Measurements from ENCODE around the gene INSRR.

DNA sequence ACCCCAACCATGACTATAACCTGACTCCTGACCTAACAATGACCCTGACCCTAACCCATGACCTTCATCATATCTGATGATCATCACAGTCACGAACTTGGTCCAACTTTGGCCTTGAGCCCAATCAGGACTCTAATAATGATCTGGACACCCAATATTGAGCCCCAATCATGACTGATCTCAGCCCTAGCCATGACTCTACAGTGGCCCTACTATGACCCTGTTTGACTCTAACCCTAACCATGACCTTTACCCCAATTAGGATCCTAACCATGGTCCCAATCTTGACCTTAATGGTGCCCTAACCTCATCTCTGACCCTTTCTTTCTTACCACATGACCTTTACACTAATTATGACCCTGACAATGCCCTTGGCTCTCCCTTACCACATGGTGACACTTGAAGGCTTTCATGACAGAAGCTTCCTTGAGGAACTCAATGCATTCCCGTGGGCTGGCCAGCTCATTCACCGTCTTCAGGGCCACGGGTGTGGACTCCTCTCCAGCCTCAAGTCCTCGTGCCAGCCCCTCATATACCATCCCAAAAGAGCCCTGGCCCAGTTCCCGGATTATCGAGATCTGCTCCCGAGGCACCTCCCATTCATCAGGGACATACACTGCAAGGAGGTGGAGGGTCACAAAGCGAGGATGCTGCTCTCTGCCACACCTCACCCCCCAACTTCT lies 16.2 kb downstream of the INSRR start:
- TF ChIP-seq, protein P1, sequence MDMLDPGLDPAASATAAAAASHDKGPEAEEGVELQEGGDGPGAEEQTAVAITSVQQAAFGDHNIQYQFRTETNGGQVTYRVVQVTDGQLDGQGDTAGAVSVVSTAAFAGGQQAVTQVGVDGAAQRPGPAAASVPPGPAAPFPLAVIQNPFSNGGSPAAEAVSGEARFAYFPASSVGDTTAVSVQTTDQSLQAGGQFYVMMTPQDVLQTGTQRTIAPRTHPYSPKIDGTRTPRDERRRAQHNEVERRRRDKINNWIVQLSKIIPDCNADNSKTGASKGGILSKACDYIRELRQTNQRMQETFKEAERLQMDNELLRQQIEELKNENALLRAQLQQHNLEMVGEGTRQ (IDR thresholded peaks at IDR 0.05; ENCODE audit: low read length) = no peak
- TF ChIP-seq, protein P2, sequence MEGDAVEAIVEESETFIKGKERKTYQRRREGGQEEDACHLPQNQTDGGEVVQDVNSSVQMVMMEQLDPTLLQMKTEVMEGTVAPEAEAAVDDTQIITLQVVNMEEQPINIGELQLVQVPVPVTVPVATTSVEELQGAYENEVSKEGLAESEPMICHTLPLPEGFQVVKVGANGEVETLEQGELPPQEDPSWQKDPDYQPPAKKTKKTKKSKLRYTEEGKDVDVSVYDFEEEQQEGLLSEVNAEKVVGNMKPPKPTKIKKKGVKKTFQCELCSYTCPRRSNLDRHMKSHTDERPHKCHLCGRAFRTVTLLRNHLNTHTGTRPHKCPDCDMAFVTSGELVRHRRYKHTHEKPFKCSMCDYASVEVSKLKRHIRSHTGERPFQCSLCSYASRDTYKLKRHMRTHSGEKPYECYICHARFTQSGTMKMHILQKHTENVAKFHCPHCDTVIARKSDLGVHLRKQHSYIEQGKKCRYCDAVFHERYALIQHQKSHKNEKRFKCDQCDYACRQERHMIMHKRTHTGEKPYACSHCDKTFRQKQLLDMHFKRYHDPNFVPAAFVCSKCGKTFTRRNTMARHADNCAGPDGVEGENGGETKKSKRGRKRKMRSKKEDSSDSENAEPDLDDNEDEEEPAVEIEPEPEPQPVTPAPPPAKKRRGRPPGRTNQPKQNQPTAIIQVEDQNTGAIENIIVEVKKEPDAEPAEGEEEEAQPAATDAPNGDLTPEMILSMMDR (IDR thresholded peaks at IDR 0.05; ENCODE audit: control extremely low read depth in 1 of 3, insufficient read depth in 1 of 3, low read depth in 1 of 3, low read length in 3 of 3) = no peak
- TF ChIP-seq TAF1 (IDR thresholded peaks at IDR 0.05; ENCODE audit: low read depth, low read length) = no peak
- no peak for TF ChIP-seq SRF (IDR thresholded peaks at IDR 0.05; ENCODE audit: low read depth, low read length)
- TF ChIP-seq EP300 (IDR thresholded peaks at IDR 0.05; ENCODE audit: borderline replicate concordance in 1 of 2, low read depth in 2 of 2, low read length in 2 of 2) = no peak
- no peak for TF ChIP-seq CHD2 (IDR thresholded peaks at IDR 0.05; ENCODE audit: low read length)
- TF ChIP-seq, protein P3, sequence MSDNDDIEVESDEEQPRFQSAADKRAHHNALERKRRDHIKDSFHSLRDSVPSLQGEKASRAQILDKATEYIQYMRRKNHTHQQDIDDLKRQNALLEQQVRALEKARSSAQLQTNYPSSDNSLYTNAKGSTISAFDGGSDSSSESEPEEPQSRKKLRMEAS (IDR thresholded peaks at IDR 0.05) = no peak
- no peak for TF ChIP-seq RBBP5 (IDR thresholded peaks at IDR 0.05; ENCODE audit: borderline replicate concordance, low read depth, low read length)
- no peak for TF ChIP-seq POU5F1 (IDR thresholded peaks at IDR 0.05; ENCODE audit: low read depth, low read length)
- TF ChIP-seq RAD21 (IDR thresholded peaks at IDR 0.05 in 1 of 2, conservative IDR thresholded peaks at IDR 0.05 in 1 of 2; ENCODE audit: low read depth in 2 of 2, low read length in 2 of 2) = no peak
- no peak for TF ChIP-seq KDM1A (IDR thresholded peaks at IDR 0.05; ENCODE audit: borderline replicate concordance, low read length)
- no peak for TF ChIP-seq POLR2A (IDR thresholded peaks at IDR 0.05; ENCODE audit: control extremely low read depth in 1 of 2, low read depth in 2 of 2, low read length in 2 of 2)
